Adrenal gland (tissue), 12 donors: ENCODE data around the gene KATNAL2. TPM values are rescaled to one million over a fixed set of nuclear protein-coding genes. Genes with fewer than 3 reads are reported as not detected.

Experiments
- DNase-seq, 7 donors: peaks; one replicate each; pipeline ENCODE4 v3.0.0-alpha.2; 2019 to 2020
- H3K27ac ChIP-seq, 5 donors: fragments of 200-600 bp; sonication (generic) in 4 of 5; 1 replicate in 3 of 5; 2 replicates in 2 of 5; pipeline versions ENCODE4 v1.5.1 to v1.8.0; 2016 to 2020; ENCODE audit warnings: mild to moderate bottlenecking in 1 of 5
- H3K27me3 ChIP-seq: fragments of 200-600 bp; 2 replicates; pipeline ENCODE4 v1.8.0; 2021
- H3K36me3 ChIP-seq, 2 donors: fragments of 200-600 bp; replicated peaks in 1 of 2; 1 replicate in 1 of 2; 2 replicates in 1 of 2; pipeline versions ENCODE4 v1.5.1 to v1.8.0; 2018 to 2022
- H3K4me1 ChIP-seq, 2 donors: fragments of 200-600 bp; replicated peaks in 1 of 2; 1 replicate in 1 of 2; 2 replicates in 1 of 2; pipeline versions ENCODE4 v1.5.1 to v1.8.0; 2018 to 2021
- H3K4me3 ChIP-seq, 4 donors: fragments of 200-600 bp; sonication (generic) in 3 of 4; one replicate each; pipeline ENCODE4 v1.5.1; 2016 to 2018
- H3K9me3 ChIP-seq, 3 donors: fragments of 200-600 bp; sonication (generic) in 1 of 3; replicated peaks in 1 of 3; 1 replicate in 2 of 3; 2 replicates in 1 of 3; pipeline versions ENCODE4 v1.5.1 to v1.8.0; 2016 to 2021
- POLR2A ChIP-seq, 2 donors: fragments of 450-650 bp; IDR thresholded peaks; one replicate each; pipeline ENCODE4 v1.6.1; 2017; ENCODE audit warnings: antibody characterized with exemption in 2 of 2, mild to moderate bottlenecking in 2 of 2, moderate library complexity in 1 of 2
- WGBS, 4 donors: extraction: QIAGEN DNeasy Blood & Tissue Kit in 2 of 4; methylation state at CpG; one replicate each; pipeline versions ENCODE4 v1.1.5 to v1.1.7; 2013 to 2017; 5-methylcytosine and 5-hydroxymethylcytosine counted together
- intact Hi-C, 2 donors: fragments of 100-400 bp; cut with DNase I; formaldehyde crosslinking; loops; one replicate each; pipeline versions ENCODE4 v1.14.1 to v1.15.0; 2022 to 2023
- polyA plus RNA-seq, 3 donors: library from polyadenylated mRNA; stranded (reverse); fragments of 200-250 nt in 2 of 3; fragments of 350-450 nt in 1 of 3; fragmentation: Illumina TruSeq in 1 of 3; extraction: RNeasy Lipid Tissue Mini Kit (QIAGEN cat#74804) in 1 of 3; gene quantifications; one replicate each; pipeline ENCODE4 v1.2.3, GENCODE V29; 2013 to 2014
- total RNA-seq, 9 donors: library from RNA; depleted of rRNA in 4 of 9; stranded (reverse); fragments of >200 nt in 4 of 9; fragments of 120-200 nt in 1 of 9; fragmentation: NEBNext Ultra II Directional in 1 of 9; extraction: Animal tissue kit (Norgen Biotek cat#: 25700) in 1 of 9; gene quantifications; one replicate each; pipeline versions ENCODE4 v1.1.0 to v1.2.4, GENCODE V29; 2013 to 2023
- TF ChIP-seq, protein P1 (sequence below), 6 experiments: fragments of 450-650 bp in 4 of 6; fragments of 200-600 bp in 2 of 6; sonication (generic) in 1 of 6; IDR thresholded peaks; 1 replicate in 5 of 6; 2 replicates in 1 of 6; pipeline versions ENCODE4 v1.5.1 to v1.8.0; 2016 to 2021; ENCODE audit warnings: antibody characterized with exemption in 6 of 6, mild to moderate bottlenecking in 2 of 6, moderate library complexity in 1 of 6
- donor health status: healthy with polysubstance abuse.
- donor health status: Bipolar disorder and iron deficiency.
- donor health status: DM: yes; HTN: yes; CAD: no.
- donor health status: DM: no; HTN: no; CAD: no.
- donor health status: DM: no; HTN: no; CAD: no.
- donor health status: DM: yes; HTN: yes; CAD: no.

KATNAL2 gene
- total and polyA plus RNA-seq, 12 donors: 0.48 to 11.6 (median 4.0) TPM

DNA sequence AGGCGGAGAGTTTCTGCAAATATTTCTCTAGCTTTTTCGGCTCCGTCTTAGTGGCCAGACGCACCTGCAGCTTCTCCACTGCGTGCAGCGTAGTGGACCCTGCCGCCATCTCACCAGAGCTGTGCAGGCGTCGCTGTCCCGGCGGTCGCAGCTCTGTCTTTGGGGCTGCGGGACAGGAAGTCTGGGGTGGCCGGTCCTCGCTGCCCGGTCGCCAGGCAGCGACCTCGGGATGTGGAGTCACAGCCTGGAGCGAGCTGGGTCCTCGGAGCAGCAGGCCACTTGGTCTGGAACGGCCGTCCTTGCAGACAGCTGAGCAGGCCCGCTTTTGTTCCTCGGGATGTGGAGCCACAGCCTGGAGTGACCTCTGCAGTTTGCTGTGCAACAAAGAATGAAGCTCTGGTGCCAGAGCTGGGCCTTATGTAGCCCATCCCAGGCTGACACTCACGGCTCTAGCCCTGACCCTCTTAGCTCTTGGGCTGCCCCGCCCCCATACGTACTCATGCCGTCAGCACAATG is 117.8 kb downstream of the KATNAL2 start, which contains the start of gene ELOA2:
Gene ELOA2 (minus strand): TSS at position 466 of the 516 bp plus-strand sequence. CDS start 357 bp downstream, at position 109.
- intact Hi-C loops: no loop called here
- H3K27me3 ChIP-seq: no peaks in the 10 kb centered on the region
- WGBS, 4 donors: 88 to 97% (median 96%) methylated on average over 6 to 29 of the region's 29 CpGs
- DNase-seq: no peak
- no peak within 1 kb of the TSS for H3K4me3 ChIP-seq
- no peak within 1 kb of the TSS for H3K27ac ChIP-seq
- no peaks in the 10 kb centered on the region for H3K36me3 ChIP-seq
- H3K9me3 ChIP-seq: no peaks in the 10 kb centered on the region
- no peaks in the 10 kb centered on the region for H3K4me1 ChIP-seq
- TF ChIP-seq, protein P1, sequence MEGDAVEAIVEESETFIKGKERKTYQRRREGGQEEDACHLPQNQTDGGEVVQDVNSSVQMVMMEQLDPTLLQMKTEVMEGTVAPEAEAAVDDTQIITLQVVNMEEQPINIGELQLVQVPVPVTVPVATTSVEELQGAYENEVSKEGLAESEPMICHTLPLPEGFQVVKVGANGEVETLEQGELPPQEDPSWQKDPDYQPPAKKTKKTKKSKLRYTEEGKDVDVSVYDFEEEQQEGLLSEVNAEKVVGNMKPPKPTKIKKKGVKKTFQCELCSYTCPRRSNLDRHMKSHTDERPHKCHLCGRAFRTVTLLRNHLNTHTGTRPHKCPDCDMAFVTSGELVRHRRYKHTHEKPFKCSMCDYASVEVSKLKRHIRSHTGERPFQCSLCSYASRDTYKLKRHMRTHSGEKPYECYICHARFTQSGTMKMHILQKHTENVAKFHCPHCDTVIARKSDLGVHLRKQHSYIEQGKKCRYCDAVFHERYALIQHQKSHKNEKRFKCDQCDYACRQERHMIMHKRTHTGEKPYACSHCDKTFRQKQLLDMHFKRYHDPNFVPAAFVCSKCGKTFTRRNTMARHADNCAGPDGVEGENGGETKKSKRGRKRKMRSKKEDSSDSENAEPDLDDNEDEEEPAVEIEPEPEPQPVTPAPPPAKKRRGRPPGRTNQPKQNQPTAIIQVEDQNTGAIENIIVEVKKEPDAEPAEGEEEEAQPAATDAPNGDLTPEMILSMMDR (IDR thresholded peaks at IDR 0.05): no peak
- no peak for TF ChIP-seq POLR2A (IDR thresholded peaks at IDR 0.05)

DNA sequence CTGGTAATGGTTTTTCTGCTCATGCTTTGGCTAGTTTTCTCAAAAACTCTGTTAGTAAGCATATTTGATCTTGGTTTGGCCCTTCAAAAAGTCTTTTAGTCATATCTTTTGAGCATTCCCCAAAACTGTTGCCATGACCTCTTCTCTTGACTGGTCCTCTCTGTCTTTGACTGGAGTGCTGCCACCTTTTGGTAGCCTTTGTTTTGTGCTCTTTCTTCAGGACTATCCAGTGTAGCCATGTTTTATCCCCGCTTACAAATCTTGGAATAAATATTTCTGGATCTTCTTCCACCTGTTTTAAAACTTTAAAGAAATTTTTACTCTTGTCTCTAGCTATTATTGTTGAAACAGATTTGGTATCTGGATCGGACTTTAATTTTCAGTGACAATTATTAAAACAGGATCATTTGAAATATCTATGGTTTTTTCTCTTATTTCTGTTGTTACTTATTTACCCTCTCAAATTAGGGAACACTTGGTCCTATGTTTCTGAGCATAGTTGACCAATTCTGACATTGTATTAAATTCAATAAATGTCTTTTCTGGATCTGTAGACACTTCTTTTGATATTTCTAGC is 119.0 kb downstream of the KATNAL2 start:
- Histone ChIP-seq H3K4me3 (no peak overlapping the region), H3K27me3 (no peaks in the 10 kb centered on the region), H3K36me3 (no peaks in the 10 kb centered on the region), H3K27ac (no peak overlapping the region), H3K4me1 (no peaks in the 10 kb centered on the region), H3K9me3 (no peaks in the 10 kb centered on the region)
- intact Hi-C loops: no loop called here
- WGBS, 4 donors: 79 to 88% (median 83%) methylated on average over 2 of the region's 2 CpGs
- DNase-seq: peak; percentile 28 to 60 (median 44)
- TF ChIP-seq, protein P1 (IDR thresholded peaks at IDR 0.05): peak; percentile 19 to 44 (median 38)
- no peak for TF ChIP-seq POLR2A (IDR thresholded peaks at IDR 0.05)

DNA sequence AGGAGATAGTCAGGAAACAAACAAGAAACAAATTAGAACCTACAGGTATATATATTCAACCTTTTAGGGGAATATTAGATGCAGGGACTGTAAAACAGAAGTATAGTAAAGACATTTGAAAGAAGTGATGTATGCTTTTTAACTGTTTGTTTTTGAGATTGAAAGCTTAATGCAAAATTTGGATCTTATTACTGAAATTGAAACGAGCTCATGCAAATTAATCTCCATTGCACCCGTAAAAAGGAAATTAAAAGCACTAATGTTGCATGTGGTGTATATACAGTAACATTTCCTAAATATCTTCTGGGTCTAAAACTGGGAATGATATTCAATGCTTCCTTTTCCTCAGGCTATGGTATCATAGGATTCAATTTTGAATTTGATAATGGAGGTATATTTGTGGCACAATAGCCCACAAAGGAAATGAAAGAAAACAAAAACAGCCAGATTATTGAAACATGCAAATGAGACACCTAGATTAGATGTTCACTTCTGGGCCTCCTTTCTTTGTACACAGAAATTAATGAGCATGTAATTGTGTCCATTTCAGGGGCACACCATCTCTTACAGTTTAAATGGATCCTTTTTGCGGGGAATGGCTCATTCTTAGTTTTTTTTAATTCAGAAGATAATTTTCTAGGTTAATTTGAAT is 119.7 kb downstream of the KATNAL2 start:
- TF ChIP-seq POLR2A (IDR thresholded peaks at IDR 0.05): no peak
- TF ChIP-seq, protein P1 (IDR thresholded peaks at IDR 0.05): no peak
- intact Hi-C loops: no loop called here
- 83 to 91% (median 87%) methylated on average over 3 of the region's 3 CpGs for WGBS, 4 donors

DNA sequence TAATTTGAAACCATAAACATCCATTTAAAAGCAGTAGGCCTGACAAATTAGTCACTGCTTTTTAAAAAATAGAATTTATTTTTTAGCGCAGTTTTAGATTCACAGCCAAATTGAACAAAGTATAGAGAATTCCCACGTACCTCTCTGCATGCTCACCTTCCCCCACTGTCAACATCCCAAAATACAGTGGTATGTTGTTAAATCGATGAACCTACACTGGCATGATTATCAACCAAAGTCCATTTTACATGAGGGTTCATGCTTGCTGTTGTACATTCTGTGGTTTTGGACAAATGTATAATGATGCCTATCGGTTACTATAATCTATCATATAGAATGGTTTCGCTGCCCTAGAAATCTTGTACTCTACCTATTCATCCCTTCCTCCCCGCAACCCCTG is 123.6 kb downstream of the KATNAL2 start:
- Histone ChIP-seq H3K27ac (no peak overlapping the region), H3K9me3 (no peaks in the 10 kb centered on the region), H3K27me3 (no peaks in the 10 kb centered on the region), H3K4me3 (no peak overlapping the region), H3K36me3 (no peaks in the 10 kb centered on the region), H3K4me1 (no peaks in the 10 kb centered on the region)
- 91 to 94% (median 92%) methylated on average over 5 to 6 of the region's 6 CpGs for WGBS, 4 donors
- intact Hi-C loops: no loop called here
- DNase-seq: no peak
- TF ChIP-seq, protein P1 (IDR thresholded peaks at IDR 0.05): no peak
- TF ChIP-seq POLR2A (IDR thresholded peaks at IDR 0.05): no peak

More for the DNA sequence above, 119.7 kb downstream of the KATNAL2 start:
- Histone ChIP-seq H3K4me3 (no peak overlapping the region), H3K4me1 (no peaks in the 10 kb centered on the region), H3K36me3 (no peaks in the 10 kb centered on the region), H3K27ac (no peak overlapping the region), H3K9me3 (no peaks in the 10 kb centered on the region), H3K27me3 (no peaks in the 10 kb centered on the region)
- DNase-seq: no peak
